HepG2 (cell line): ENCODE measurements around the gene SLC6A6. TPM values are rescaled to one million over a fixed set of nuclear protein-coding genes. Genes with fewer than 3 reads are reported as not detected.

Source experiments
- ARID4A ChIP-seq: sonication (generic); formaldehyde crosslinking; IDR thresholded peaks from 2 replicates; pipeline ENCODE4 v1.5.0; 2020; ENCODE audit warnings: mild to moderate bottlenecking, missing genetic modification reagents, borderline replicate concordance
- ATF5 ChIP-seq: sonication (generic); formaldehyde crosslinking; IDR thresholded peaks from 2 replicates; pipeline ENCODE4 v1.4.0; 2020; ENCODE audit warnings: mild to moderate bottlenecking, low read depth, missing genetic modification reagents
- CENPBD1 ChIP-seq: sonication (generic); formaldehyde crosslinking; IDR thresholded peaks from 2 replicates; pipeline ENCODE4 v1.8.0; 2022; ENCODE audit warnings: missing genetic modification reagents, low read depth, mild to moderate bottlenecking, borderline replicate concordance
- E2F5 ChIP-seq: sonication (generic); formaldehyde crosslinking; conservative IDR thresholded peaks from 2 replicates; pipeline ENCODE4 v1.4.0; 2020; ENCODE audit warnings: missing genetic modification reagents
- FOXA3 ChIP-seq: IDR thresholded peaks from 2 replicates; pipeline ENCODE4 v1.6.1; 2016; ENCODE audit warnings: missing genetic modification reagents, missing compliant biosample characterization
- HES4 ChIP-seq: sonication (generic); formaldehyde crosslinking; IDR thresholded peaks from 2 replicates; pipeline ENCODE4 v1.9.0; 2021; ENCODE audit warnings: mild to moderate bottlenecking, missing genetic modification reagents, borderline replicate concordance
- HMGXB4 ChIP-seq, 2 experiments: sonication (generic) in 1 of 2; formaldehyde crosslinking in 1 of 2; IDR thresholded peaks; 2 replicates each; pipeline versions ENCODE4 v1.4.0 to v1.6.1; 2018 to 2020; ENCODE audit warnings: missing genetic modification reagents in 2 of 2, borderline replicate concordance in 1 of 2, low read depth in 1 of 2, mild to moderate bottlenecking in 1 of 2, missing biosample characterization in 1 of 2
- HNF4G ChIP-seq, 2 experiments: sonication (generic) in 1 of 2; formaldehyde crosslinking in 1 of 2; IDR thresholded peaks; 2 replicates each; pipeline versions ENCODE4 v1.4.0 to v1.6.1; 2011 to 2020; ENCODE audit warnings: borderline replicate concordance in 2 of 2, low read depth in 2 of 2, mild to moderate bottlenecking in 2 of 2, low read length in 1 of 2, missing genetic modification reagents in 1 of 2, moderate library complexity in 1 of 2
- JUN ChIP-seq: sonication (generic); formaldehyde crosslinking; IDR thresholded peaks from 2 replicates; pipeline ENCODE4 v1.4.0; 2020; ENCODE audit warnings: mild to moderate bottlenecking, missing genetic modification reagents
- KDM2A ChIP-seq: sonication (generic); formaldehyde crosslinking; IDR thresholded peaks from 2 replicates; pipeline ENCODE4 v1.4.0; 2020; ENCODE audit warnings: low read depth, missing genetic modification reagents, borderline replicate concordance
- KDM4B ChIP-seq: sonication (generic); formaldehyde crosslinking; IDR thresholded peaks from 2 replicates; pipeline ENCODE4 v1.4.0; 2020; ENCODE audit warnings: missing genetic modification reagents
- KLF13 ChIP-seq: sonication (generic); formaldehyde crosslinking; IDR thresholded peaks from 2 replicates; pipeline ENCODE4 v1.4.0; 2020; ENCODE audit warnings: mild to moderate bottlenecking, missing genetic modification reagents
- NFE2 ChIP-seq: sonication (generic); formaldehyde crosslinking; IDR thresholded peaks from 2 replicates; pipeline ENCODE4 v1.4.0; 2020; ENCODE audit warnings: missing genetic modification reagents
- NKX3-1 ChIP-seq: sonication (generic); formaldehyde crosslinking; IDR thresholded peaks from 2 replicates; pipeline ENCODE4 v1.5.0; 2020; ENCODE audit warnings: missing genetic modification reagents
- PCBP2 ChIP-seq: fragments of 200-400 bp; formaldehyde crosslinking; optimal IDR thresholded peaks from 2 replicates; pipeline ENCODE3; 2018; ENCODE audit warnings: low read length, low read depth; ENCODE audit not compliant: poor library complexity, severe bottlenecking
- YEATS2 ChIP-seq: sonication (generic); formaldehyde crosslinking; IDR thresholded peaks from 2 replicates; pipeline ENCODE4 v1.4.0; 2020; ENCODE audit warnings: missing genetic modification reagents, borderline replicate concordance
- ZNF124 ChIP-seq: sonication (generic); formaldehyde crosslinking; IDR thresholded peaks from 2 replicates; pipeline ENCODE4 v1.4.0; 2020; ENCODE audit warnings: missing genetic modification reagents
- ZNF562 ChIP-seq: sonication (generic); formaldehyde crosslinking; IDR thresholded peaks from 2 replicates; pipeline ENCODE4 v1.8.0; 2022; ENCODE audit warnings: missing genetic modification reagents, borderline replicate concordance
- ZNF577 ChIP-seq: sonication (generic); formaldehyde crosslinking; IDR thresholded peaks from 2 replicates; pipeline ENCODE4 v1.4.0; 2020; ENCODE audit warnings: mild to moderate bottlenecking, low read depth, missing genetic modification reagents, borderline replicate concordance
- ZNF660 ChIP-seq: sonication (generic); formaldehyde crosslinking; IDR thresholded peaks from 2 replicates; pipeline ENCODE4 v1.5.1; 2020; ENCODE audit warnings: mild to moderate bottlenecking, low read depth, missing genetic modification reagents, borderline replicate concordance
- ZNF780A ChIP-seq: sonication (generic); formaldehyde crosslinking; IDR thresholded peaks from 2 replicates; pipeline ENCODE4 v1.8.0; 2022; ENCODE audit warnings: mild to moderate bottlenecking, missing genetic modification reagents, moderate library complexity
- polyA plus RNA-seq, 8 experiments: library from polyadenylated mRNA; depleted of rRNA in 3 of 8; stranded (reverse) in 7 of 8; unstranded in 1 of 8; fragments of >200 nt; fragmentation: Illumina TruSeq in 4 of 8; extraction: Trizol in 4 of 8; gene quantifications; 2 replicates each; pipeline versions ENCODE4 v1.2.1 to v1.2.3, GENCODE V29; 2011 to 2016; ENCODE audit warnings: low read depth in 4 of 8, missing spikeins in 1 of 8, mixed read lengths in 1 of 8; ENCODE audit not compliant: insufficient read depth in 1 of 8
- total RNA-seq, 5 experiments: library from RNA; depleted of rRNA; stranded (reverse); fragments of >200 nt; fragmentation: Illumina TruSeq; extraction: Trizol; gene quantifications; 2 replicates each; pipeline ENCODE4 v1.2.3, GENCODE V29; 2016; ENCODE audit warnings: low read depth in 1 of 5

SLC6A6 gene
- total and polyA plus RNA-seq, 2 of the 13 experiments (the other 11 are each of a cell fraction or from before 2014, with no cell fraction given), result 14.1 to 20.7 TPM

- TF ChIP-seq PCBP2 (no peak), E2F5 (CRISPR knock-in tag) (no peak), HMGXB4 (CRISPR knock-in tag; IDR thresholded peaks at IDR 0.05; ENCODE audit: borderline replicate concordance in 1 of 2, low read depth in 1 of 2) (peak in 1 of 2 experiments; percentile 37; a peak in 1 of 4 replicates), KDM2A (no peak), ZNF124 (CRISPR knock-in tag) (no peak), ZNF780A (CRISPR knock-in tag) (no peak), ARID4A (no peak), KLF13 (CRISPR knock-in tag) (no peak), ZNF660 (CRISPR knock-in tag) (no peak), HES4 (no peak), ZNF562 (CRISPR knock-in tag) (no peak), HNF4G (IDR thresholded peaks at IDR 0.05; ENCODE audit: borderline replicate concordance, low read depth, low read length) (no peak), HNF4G (CRISPR knock-in tag; IDR thresholded peaks at IDR 0.05; ENCODE audit: borderline replicate concordance, low read depth) (no peak), FOXA3 (CRISPR knock-in tag) (peak; percentile 94), ATF5 (CRISPR knock-in tag) (no peak), JUN (CRISPR knock-in tag) (no peak; the same call in 1 of the 2 replicates), ZNF577 (no peak), NFE2 (CRISPR knock-in tag) (no peak), CENPBD1 (no peak), YEATS2 (peak; percentile 64; the same call in 1 of the 2 replicates), KDM4B (no peak), NKX3-1 (CRISPR knock-in tag) (no peak)
Observed at GRCh38 chr3:14423197-14423743, 20.9 kb downstream of the SLC6A6 start (continued).
